OCI-LY1 (cell line): ENCODE results near the gene PDE1C.

Experiments used
- H2AFZ ChIP-seq: fragments of 200-600 bp; sonication (generic), shearing (Covaris generic); 2 replicates; pipeline ENCODE4 v1.6.0; 2014; ENCODE audit warnings: antibody characterized with exemption, mild to moderate bottlenecking, low read length
- H3F3A ChIP-seq: fragments of 200-600 bp; sonication (generic), shearing (Covaris generic); 2 replicates; pipeline ENCODE4 v1.6.0; 2014; ENCODE audit warnings: mild to moderate bottlenecking, antibody characterized with exemption, low read length, moderate library complexity; ENCODE audit not compliant: insufficient read depth
- H3K27ac ChIP-seq: fragments of 200-600 bp; sonication (generic); 2 replicates; pipeline ENCODE4 v1.5.1; 2014; ENCODE audit warnings: low read length, mixed run types, mild to moderate bottlenecking, low read depth; ENCODE audit not compliant: poor library complexity, severe bottlenecking
- H3K27me3 ChIP-seq: fragments of 200-600 bp; sonication (generic); 2 replicates; pipeline ENCODE4 v1.6.0; 2014; ENCODE audit warnings: antibody characterized with exemption, mild to moderate bottlenecking, low read length, moderate library complexity; ENCODE audit not compliant: insufficient read depth
- H3K36me3 ChIP-seq: fragments of 200-600 bp; sonication (generic); 2 replicates; pipeline ENCODE4 v1.6.1; 2014; ENCODE audit warnings: mild to moderate bottlenecking, antibody characterized with exemption, low read length, moderate library complexity, mixed read lengths; ENCODE audit not compliant: insufficient read depth
- H3K4me1 ChIP-seq: fragments of 200-600 bp; sonication (generic); 2 replicates; pipeline ENCODE4 v1.5.1; 2014; ENCODE audit warnings: mild to moderate bottlenecking, low read length, moderate library complexity; ENCODE audit not compliant: insufficient read depth, severe bottlenecking
- H3K4me2 ChIP-seq: fragments of 200-600 bp; sonication (generic), shearing (Covaris generic); 2 replicates; pipeline ENCODE4 v1.6.1; 2014; ENCODE audit warnings: low read length
- H3K4me3 ChIP-seq: fragments of 200-600 bp; sonication (generic); 2 replicates; pipeline ENCODE4 v1.5.1; 2014; ENCODE audit warnings: low read length, low read depth, mild to moderate bottlenecking, mixed read lengths; ENCODE audit not compliant: poor library complexity, severe bottlenecking
- H3K79me2 ChIP-seq: fragments of 200-600 bp; shearing (Covaris generic); 2 replicates; pipeline ENCODE4 v1.6.1; 2016; ENCODE audit warnings: mixed run types, low read length, mixed read lengths; ENCODE audit not compliant: insufficient read depth
- H3K9ac ChIP-seq: fragments of 200-600 bp; sonication (generic), shearing (Covaris generic); 2 replicates; pipeline ENCODE4 v1.6.1; 2014; ENCODE audit warnings: mild to moderate bottlenecking, low read length, mixed read lengths
- H3K9me2 ChIP-seq: fragments of 200-600 bp; sonication (generic), shearing (Covaris generic); 2 replicates; pipeline ENCODE4 v1.6.1; 2014; ENCODE audit warnings: low read depth, mild to moderate bottlenecking, low read length, mixed read lengths
- H3K9me3 ChIP-seq: fragments of 200-600 bp; shearing (Covaris generic); 2 replicates; pipeline ENCODE4 v1.6.1; 2014; ENCODE audit warnings: low read length, mixed read lengths
- H4K20me1 ChIP-seq: fragments of 200-600 bp; sonication (generic), shearing (Covaris generic); 2 replicates; pipeline ENCODE4 v1.6.0; 2016; ENCODE audit warnings: mild to moderate bottlenecking, low read length; ENCODE audit not compliant: insufficient read depth
- EZH2 ChIP-seq: fragments of 200-600 bp; sonication (generic), shearing (Covaris generic); IDR thresholded peaks from 2 replicates; pipeline ENCODE4 v1.8.0; 2017; ENCODE audit warnings: borderline replicate concordance, mixed run types, mild to moderate bottlenecking, antibody characterized with exemption, low read length, moderate library complexity, mixed read lengths
- TF ChIP-seq, protein P1 (sequence below): fragments of 200-600 bp; sonication (generic), shearing (Covaris generic); IDR thresholded peaks from 2 replicates; pipeline ENCODE4 v1.5.1; 2017; ENCODE audit warnings: mild to moderate bottlenecking, antibody characterized with exemption, low read length, moderate library complexity, mixed read lengths

Gene PDE1C

DNA sequence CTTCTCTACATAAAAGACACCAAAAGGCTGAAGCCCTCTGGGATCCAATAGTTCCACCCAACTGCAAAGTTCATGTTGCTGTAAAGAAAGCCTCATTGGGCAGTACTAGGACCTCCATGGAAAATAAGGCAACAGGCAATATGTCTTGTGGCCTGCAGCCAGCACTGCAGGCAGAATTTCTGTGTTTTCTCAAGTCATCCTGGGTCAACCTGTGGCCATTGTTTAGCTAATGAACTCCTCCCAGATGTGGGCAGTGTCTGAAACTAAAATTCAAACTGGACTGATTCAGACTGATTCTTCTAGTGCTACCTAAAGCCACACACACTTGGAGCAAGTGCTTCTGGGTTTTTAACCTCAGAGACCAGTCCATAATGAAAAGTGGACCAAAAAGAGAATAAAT is 241.7 kb downstream of the PDE1C start:
- Histone ChIP-seq H3F3A (no peaks in the 10 kb centered on the region), H3K4me1 (no peaks in the 10 kb centered on the region), H3K79me2 (no peaks in the 10 kb centered on the region), H4K20me1 (no peaks in the 10 kb centered on the region), H3K9me2 (no peaks in the 10 kb centered on the region), H3K36me3 (no peaks in the 10 kb centered on the region), H3K4me2 (no peak overlapping the region), H3K4me3 (no peak overlapping the region), H3K27me3 (no peaks in the 10 kb centered on the region), H2AFZ (no peak overlapping the region), H3K27ac (no peak overlapping the region), H3K9me3 (no peaks in the 10 kb centered on the region), H3K9ac (no peak overlapping the region)
- TF ChIP-seq EZH2 = no peak
- TF ChIP-seq, protein P1, sequence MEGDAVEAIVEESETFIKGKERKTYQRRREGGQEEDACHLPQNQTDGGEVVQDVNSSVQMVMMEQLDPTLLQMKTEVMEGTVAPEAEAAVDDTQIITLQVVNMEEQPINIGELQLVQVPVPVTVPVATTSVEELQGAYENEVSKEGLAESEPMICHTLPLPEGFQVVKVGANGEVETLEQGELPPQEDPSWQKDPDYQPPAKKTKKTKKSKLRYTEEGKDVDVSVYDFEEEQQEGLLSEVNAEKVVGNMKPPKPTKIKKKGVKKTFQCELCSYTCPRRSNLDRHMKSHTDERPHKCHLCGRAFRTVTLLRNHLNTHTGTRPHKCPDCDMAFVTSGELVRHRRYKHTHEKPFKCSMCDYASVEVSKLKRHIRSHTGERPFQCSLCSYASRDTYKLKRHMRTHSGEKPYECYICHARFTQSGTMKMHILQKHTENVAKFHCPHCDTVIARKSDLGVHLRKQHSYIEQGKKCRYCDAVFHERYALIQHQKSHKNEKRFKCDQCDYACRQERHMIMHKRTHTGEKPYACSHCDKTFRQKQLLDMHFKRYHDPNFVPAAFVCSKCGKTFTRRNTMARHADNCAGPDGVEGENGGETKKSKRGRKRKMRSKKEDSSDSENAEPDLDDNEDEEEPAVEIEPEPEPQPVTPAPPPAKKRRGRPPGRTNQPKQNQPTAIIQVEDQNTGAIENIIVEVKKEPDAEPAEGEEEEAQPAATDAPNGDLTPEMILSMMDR = no peak

GRCh38 chr7:31825576-31825975 is 244.6 kb downstream of the PDE1C start:
- H3K27me3 ChIP-seq = no peaks in the 10 kb centered on the region
- no peak overlapping the region for H3K27ac ChIP-seq
- no peak for TF ChIP-seq EZH2
- TF ChIP-seq, protein P1 = no peak
- H3K9me2 ChIP-seq = no peaks in the 10 kb centered on the region
- H3K36me3 ChIP-seq = no peaks in the 10 kb centered on the region
- no peaks in the 10 kb centered on the region for H3F3A ChIP-seq
- no peaks in the 10 kb centered on the region for H4K20me1 ChIP-seq
- H3K9me3 ChIP-seq = no peaks in the 10 kb centered on the region
- H2AFZ ChIP-seq = no peak overlapping the region
- no peak overlapping the region for H3K4me3 ChIP-seq
- no peaks in the 10 kb centered on the region for H3K79me2 ChIP-seq
- H3K4me1 ChIP-seq = no peaks in the 10 kb centered on the region
- H3K4me2 ChIP-seq = no peak overlapping the region
- no peak overlapping the region for H3K9ac ChIP-seq

GRCh38 chr7:31819031-31819430 is 251.2 kb downstream of the PDE1C start:
- no peak overlapping the region for H3K9ac ChIP-seq
- H3K4me2 ChIP-seq = no peak overlapping the region
- H3K4me3 ChIP-seq = no peak overlapping the region
- H3K27ac ChIP-seq = no peak overlapping the region
- no peaks in the 10 kb centered on the region for H4K20me1 ChIP-seq
- H3F3A ChIP-seq = no peaks in the 10 kb centered on the region
- no peak overlapping the region for H2AFZ ChIP-seq
- H3K9me2 ChIP-seq = no peaks in the 10 kb centered on the region
- no peaks in the 10 kb centered on the region for H3K36me3 ChIP-seq
- H3K4me1 ChIP-seq = no peaks in the 10 kb centered on the region
- H3K27me3 ChIP-seq = no peaks in the 10 kb centered on the region
- TF ChIP-seq, protein P1 = no peak
- TF ChIP-seq EZH2 = no peak
- no peaks in the 10 kb centered on the region for H3K9me3 ChIP-seq
- no peaks in the 10 kb centered on the region for H3K79me2 ChIP-seq
